Endometrial microvascular endothelial cells (primary cell): ENCODE measurements around the gene CACNA1H. TPM values are rescaled to one million over a fixed set of nuclear protein-coding genes. Genes with fewer than 3 reads are reported as not detected.

Experiments used
- in situ Hi-C: cut with HindIII; loops from 2 replicates; pipeline ENCODE4 v1.10.0; 2017; ENCODE audit warnings: low sequenced_read_pairs, low pct_unique_long_range_greater_than_20kb; ENCODE audit errors: inconsistent ontology term
- total RNA-seq: library from RNA; depleted of rRNA; stranded (reverse); fragments of >200 nt; gene quantifications from one replicate; pipeline ENCODE4 v1.2.3, GENCODE V29; 2015; ENCODE audit errors: inconsistent ontology term

Gene CACNA1H
- total RNA-seq, 1 donor from 2014 or later, result 0.09 TPM

GRCh38 chr16:1121009-1121408 lies 31.9 kb upstream of the CACNA1H start:
- in situ Hi-C loops, result no loop called here

GRCh38 chr16:1121601-1122397 lies 31.1 kb upstream of the CACNA1H start:
- in situ Hi-C loops, result no loop called here

GRCh38 chr16:1122398-1122765 lies 30.5 kb upstream of the CACNA1H start:
- in situ Hi-C loops, result no loop called here

GRCh38 chr16:1123525-1124230 lies 29.2 kb upstream of the CACNA1H start:
- in situ Hi-C loops, result no loop called here

GRCh38 chr16:1124291-1124690 lies 28.6 kb upstream of the CACNA1H start:
- in situ Hi-C loops, result no loop called here

- in situ Hi-C loops, result no loop called here
These were observed 28.1 kb upstream of the CACNA1H start for GRCh38 chr16:1124795-1125194.

GRCh38 chr16:1125471-1125870 lies 27.4 kb upstream of the CACNA1H start:
- in situ Hi-C loops, result no loop called here

- in situ Hi-C loops, result no loop called here
These were observed 26.9 kb upstream of the CACNA1H start for GRCh38 chr16:1126044-1126443.

GRCh38 chr16:1126586-1126985 lies 26.3 kb upstream of the CACNA1H start:
- in situ Hi-C loops, result no loop called here

- in situ Hi-C loops, result no loop called here
These were observed 25.8 kb upstream of the CACNA1H start for GRCh38 chr16:1127101-1127500.

GRCh38 chr16:1127971-1128715 lies 24.8 kb upstream of the CACNA1H start:
- in situ Hi-C loops, result no loop called here

GRCh38 chr16:1129106-1129960 lies 23.6 kb upstream of the CACNA1H start:
- in situ Hi-C loops, result no loop called here

- in situ Hi-C loops, result no loop called here
These were observed 22.5 kb upstream of the CACNA1H start for GRCh38 chr16:1130382-1130781.

GRCh38 chr16:1131378-1131994 lies 21.4 kb upstream of the CACNA1H start:
- in situ Hi-C loops, result no loop called here

GRCh38 chr16:1132431-1132830 lies 20.5 kb upstream of the CACNA1H start:
- in situ Hi-C loops, result no loop called here

- in situ Hi-C loops, result no loop called here
These were observed 19.6 kb upstream of the CACNA1H start for GRCh38 chr16:1133271-1133670.

GRCh38 chr16:1133810-1134520 lies 18.9 kb upstream of the CACNA1H start:
- in situ Hi-C loops, result no loop called here
